ENCODE results near the gene DCBLD2.

Gene DCBLD2

DNA sequence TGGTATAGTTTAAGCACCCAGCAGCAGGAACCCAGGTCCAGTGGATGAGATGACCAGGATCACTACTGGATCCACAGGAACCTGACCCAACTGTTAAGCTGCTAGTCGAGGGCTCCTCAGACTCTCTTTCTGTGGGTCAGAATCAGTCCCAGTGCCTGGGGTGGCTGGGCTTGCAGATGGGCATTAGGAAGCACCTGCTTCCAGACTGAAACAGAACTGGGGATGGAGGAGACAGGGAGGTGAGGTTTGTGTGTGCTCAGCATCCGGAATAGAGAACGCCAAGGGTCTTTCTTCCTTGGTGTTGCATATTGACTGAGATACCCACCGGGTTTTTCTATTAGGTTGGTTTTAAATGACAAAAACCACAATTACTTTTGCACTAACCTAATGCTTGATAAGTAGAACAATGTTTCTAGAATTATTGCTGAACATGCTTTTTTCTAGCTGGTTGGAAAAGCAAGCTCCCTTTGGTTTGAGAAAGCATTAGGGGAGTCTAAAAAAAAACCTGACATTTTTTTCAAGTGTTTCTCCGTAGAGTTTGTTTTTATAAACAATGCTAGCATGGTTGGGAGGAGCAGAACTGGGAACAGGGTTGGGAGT is 137.6 kb downstream of the DCBLD2 start:
- DNase-seq: no peak

DNA sequence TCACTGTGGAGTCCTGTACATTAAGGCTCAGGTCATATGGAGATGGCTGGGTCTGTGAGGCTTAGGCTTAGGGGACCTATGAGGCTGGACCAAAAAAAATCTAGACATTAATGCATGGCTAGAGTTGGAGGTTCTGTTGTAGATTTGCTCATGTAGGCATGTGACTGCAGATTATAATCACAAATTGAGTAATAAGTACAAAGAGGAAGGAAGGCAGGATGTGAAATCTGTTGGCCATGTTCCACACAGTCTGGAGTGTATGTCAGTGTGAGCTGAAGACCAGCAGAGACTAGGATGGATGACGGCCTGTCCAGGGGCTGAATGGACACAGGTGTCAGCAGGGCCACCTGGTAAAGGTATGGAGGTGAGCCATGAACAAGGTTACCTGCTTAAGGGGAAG is 138.4 kb downstream of the DCBLD2 start, which contains the start of gene ST3GAL6:
Gene ST3GAL6 (plus strand): TSS at position 265 of the 400 bp plus-strand sequence. CDS start 5,101 bp downstream, outside the sequence.
- DNase-seq: no peak

DNA sequence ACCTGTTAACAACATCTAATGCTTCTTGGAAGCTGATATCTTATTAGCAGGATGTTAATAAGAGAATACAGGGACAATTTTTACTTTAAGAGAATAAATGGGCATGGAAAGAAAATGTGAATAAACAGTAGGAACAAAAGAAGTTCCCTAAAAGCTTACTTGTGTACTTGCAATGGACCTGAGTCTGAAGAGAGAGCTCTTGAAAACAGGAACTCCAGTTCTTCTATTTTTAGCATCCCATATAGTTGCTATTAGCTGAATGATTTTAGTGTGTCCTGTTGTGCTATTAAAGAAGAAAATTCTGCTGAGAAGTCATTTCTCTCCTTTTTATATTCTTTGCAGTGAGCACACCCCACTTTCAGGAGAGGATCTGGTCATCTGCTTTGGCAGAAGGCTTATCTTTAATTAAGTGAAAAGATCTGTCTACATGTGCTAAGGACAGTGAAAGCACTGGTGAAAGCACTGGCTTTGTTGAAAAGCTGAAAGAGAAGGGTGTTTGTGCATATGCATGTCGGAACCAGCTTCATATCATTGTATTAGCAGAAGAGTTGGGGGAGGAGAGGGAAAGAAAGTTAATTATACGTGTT is 139.8 kb downstream of the DCBLD2 start:
- DNase-seq: no peak

DNA sequence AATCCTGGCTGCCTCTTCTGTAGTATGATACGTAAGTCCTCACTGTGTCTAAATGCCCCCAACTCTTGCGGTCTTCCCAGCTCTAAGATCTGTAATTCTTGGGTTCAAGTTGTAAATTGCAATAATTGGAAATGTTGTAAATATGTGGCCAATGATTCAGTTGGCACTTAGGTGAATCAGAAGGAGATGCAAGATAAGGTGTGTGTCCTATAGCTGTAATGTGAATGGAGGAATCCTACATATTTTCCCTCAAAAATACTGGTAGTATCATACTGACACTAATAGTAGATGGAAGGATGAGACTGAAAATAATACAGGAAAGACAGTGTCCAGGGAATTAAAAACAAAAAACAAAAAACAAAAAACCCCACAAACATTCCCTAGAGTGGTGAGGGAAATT is 141.9 kb downstream of the DCBLD2 start:
- no peak for DNase-seq

DNA sequence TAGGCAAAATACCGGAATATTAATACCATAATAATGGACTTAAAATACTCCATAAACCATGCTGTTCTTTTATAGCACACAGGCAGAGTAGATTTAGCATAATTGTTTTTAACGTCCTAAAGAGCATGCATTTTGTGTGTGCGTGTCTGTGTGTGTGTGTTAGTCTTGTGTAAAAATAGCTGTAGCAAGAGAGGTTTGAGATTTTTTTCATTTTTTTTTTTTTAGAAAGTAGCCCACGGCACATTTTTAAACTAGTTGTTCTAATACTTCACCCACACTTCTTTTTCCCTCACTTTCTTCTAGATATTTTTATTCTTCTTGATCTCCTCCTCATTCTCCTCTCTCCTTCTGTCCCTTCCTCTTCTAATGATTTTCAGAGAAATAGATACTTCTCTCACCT is 145.9 kb downstream of the DCBLD2 start:
- DNase-seq: no peak

DNA sequence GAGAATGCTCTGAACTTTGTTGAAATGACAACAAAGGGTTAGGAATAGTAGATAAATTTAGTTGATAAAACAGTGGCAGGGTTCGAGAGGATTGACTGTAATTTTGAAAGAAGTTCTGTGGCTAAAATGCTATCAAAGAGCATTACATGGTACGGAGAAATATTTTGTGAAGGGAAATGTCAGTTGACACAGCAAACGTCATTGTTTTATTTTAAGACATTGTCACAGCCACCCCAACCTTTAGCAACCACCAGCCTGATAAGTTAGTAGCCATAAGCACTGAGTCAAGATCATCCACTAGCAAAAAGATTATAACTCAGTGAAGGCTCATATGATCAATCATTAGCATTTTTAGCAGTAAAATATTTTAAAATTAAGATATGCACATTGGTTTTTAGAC is 147.0 kb downstream of the DCBLD2 start:
- DNase-seq: no peak

DNA sequence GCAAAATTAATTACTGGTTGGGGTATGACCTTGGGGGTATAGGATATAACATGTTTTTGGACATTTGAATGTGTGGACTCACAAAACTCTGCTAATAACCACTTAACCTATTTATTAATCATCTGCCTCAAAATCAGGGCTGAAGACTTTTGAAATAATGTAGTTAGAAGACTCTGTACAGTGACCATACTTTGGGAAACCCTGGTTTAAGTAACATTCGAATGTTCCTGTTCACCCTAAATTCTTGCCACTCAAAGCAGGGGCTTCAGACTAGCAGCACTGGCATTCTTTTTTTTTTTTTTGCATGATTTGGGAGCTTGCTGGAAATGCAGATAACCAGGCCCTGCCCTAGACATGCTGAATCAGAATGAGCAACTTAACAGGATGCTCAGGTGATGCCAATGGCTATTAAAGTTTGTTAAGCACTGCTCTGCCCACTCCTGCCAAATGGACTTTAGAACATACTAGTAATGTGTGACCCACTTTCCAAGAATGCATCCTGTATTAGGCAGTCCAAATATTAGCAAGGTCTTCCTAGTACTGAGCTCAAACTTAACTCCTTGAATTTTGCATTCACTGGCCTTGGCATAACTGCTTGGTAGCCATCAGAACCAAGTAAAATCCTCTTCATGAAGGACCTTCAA is 151.1 kb downstream of the DCBLD2 start:
- DNase-seq: no peak

DNA sequence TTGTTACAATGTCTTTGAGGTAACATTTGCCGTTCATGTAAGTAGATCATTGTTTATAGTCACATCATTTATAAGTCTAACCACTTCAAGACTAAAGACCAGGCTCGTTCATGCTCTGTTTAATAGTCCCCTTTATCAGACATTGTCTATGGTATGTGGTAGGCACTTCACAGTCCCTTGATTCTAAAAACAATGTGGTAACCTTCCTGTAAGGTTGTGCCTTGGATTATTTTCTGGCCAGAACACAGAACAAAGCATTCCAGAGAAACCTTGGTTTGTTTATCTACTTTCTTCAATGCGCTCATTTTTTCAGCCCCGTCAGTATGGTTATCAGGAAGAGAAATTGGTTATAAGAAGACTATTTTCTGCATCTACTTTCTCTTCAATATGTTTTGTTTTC is 154.6 kb downstream of the DCBLD2 start:
- DNase-seq: no peak

DNA sequence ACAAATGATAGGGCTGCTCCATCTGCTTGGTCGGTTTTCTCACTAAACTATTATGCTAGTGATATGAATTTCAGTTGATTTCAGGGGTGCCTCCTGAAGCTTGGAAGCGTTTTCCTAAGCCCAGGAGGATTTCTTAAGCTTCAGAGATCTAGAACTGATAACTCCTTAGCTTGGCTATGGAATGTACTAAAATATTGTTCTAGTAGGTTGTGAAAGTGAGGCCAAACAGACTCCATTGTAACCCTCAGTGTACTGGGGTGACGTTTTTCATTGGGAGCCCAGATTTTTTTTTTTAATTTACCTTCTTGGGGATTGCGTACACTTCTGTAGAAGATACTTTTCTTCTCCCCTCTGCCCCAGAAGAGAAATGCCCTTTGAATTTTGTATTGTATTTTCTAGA is 155.4 kb downstream of the DCBLD2 start:
- no peak for DNase-seq

Measured in NCI-H1048 (cell line).